GM21786 (cell line): ENCODE measurements around the gene CHST12.

Experiments
- ATAC-seq: cut with Tn5 transposase; IDR thresholded peaks from one replicate; pipeline ENCODE4 v1.9.1; 2021; ENCODE audit not compliant: unreplicated experiment

The CHST12 gene

DNA sequence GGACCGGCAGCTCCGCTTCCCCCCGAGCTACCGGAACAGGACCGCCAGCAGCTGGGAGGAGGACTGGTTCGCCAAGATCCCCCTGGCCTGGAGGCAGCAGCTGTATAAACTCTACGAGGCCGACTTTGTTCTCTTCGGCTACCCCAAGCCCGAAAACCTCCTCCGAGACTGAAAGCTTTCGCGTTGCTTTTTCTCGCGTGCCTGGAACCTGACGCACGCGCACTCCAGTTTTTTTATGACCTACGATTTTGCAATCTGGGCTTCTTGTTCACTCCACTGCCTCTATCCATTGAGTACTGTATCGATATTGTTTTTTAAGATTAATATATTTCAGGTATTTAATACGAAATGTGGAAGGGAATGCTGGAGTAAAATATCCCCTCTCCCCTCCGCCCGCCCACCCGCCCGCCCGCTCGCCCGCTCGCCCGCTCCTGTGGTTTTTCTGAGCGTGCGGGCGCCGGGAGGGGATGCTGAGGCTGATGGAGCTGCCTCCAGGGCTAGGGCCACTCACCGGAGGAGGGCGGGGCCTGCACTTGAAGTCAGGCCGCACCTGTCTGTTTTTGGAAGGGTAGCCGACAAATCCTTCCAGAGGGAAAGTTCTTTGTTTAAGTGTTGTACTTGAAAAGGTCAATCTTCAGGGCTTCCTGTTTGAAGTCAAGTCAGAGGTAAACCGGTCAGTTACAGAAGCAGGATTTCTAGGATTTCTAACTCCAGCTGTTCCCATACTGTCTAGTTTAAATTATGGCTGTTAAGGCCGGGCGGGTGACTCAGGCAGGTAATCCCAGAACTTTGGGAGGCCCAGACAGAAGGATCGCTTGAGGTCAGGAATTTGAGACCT lies 30.5 kb downstream of the CHST12 start:
- no peak for ATAC-seq

DNA sequence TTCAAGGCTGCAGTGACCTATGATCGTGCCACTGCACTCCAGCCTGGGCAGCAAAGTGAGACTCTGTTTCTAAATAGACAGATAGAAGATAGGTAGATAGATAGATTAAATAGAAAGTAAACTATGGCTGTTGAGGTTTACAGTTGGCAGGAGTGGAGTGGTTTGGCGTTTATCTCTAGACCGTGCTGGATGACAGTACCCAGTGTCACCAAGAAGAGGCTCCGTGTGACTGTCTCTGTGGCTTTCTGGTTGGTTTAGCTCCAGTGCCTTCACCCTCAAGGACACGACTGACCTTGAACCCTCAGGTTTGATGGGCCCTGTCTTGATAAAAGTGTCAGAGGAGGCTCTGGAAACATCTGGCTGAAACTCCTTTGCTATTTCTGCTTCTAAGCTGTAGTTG lies 31.7 kb downstream of the CHST12 start:
- no peak for ATAC-seq

DNA sequence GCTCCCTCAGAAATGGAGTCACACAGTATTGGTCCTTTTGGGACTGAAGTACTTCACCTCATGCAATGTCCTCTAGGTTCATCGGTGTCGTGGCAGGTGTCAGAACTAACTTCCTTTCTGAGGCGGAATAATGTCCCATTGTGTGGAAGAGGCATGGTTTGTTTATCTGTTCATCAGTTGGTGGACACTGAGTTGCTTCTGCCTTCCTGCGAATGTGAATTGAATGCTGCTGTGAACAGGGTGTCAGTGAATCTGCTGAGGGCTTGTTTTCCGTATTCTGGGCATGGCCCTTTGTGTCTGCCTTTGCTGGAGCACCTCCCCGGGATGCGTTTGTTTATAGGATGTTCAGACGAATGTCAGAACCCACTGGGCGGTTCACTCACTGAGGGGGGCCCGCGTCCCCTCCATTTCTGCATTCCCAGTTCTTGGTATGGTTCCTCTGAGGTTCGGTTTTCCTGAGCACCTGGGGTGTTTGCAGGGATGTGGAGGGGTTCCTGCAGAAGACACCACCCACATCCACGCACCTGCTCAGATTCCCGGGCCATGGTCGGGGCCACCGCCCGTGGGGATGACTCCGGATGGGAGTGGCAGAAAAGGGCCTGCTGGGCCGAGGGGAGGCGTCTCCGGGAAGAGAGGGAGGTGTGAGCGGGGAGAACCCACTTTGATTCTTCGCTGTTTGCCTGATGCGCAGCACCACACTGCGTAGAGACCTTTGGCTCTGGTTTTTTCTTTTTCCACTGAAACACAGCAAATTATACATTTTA lies 33.1 kb downstream of the CHST12 start:
- no peak for ATAC-seq

DNA sequence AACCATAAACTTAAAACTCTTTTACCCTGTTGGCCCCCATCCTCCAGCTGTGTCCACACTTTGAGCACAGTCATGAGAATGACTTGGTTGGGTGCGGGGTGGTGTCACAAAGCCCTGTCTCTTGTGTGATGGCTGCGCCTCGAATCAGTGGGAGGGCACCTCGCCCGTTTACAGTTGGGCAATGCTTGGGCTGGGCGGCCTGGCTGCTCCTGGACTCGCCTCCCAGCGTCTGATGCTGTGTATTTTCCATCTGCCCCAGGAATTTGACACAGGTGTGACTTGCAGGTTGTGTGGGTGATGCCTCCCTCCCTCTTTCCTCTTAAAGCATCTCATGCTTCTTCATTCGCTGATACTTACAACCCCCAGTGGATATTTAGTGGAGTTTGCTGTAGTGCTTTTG lies 33.7 kb downstream of the CHST12 start:
- no peak for ATAC-seq

DNA sequence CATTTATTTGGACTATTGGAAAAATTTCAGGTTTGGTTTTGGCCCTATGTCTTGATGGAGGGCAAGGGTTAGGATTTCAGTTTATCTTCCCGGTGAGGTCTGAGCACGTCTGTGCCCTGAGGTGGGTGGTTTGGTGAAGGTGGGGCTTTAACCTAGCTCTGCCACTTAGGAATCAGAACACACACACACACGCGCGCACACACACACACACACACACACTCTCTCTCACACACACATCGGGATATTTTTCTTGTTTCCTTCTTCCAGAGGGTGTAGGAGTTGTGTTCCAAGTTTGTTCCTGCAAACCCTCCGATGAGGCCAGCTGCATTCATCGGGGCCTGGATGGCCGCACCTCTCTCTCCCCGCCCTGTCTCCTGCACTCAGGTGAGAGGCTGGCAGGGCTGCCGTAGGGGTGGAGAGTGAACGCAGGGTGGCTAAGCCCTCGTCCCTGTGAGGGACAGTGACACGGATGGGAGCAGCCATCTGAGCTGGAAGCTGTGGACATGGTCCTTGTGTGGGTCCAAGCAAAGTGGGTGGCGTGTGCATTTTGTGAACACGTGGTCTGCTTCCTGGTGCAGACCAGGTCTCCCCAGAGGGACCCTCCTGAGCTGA lies 34.2 kb downstream of the CHST12 start:
- ATAC-seq, result no peak

DNA sequence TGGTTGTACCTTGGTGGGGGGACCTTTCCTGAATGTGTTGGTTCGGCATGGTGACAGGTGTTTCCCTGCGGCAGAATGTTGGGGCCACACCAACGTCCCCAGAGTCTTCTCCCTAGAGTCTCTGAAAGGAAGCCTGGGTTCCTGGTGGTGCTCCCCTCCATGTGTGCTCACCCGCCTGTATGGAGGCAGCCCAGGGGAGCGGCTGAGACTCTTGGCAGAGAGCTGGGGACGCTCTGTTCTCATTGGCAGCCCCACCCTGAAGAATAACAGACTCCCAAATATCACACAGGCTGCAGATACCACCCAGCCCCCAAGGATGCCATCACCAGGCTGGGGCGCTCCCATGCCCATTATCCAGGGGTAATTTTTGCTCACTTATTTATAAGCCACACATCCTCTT lies 34.8 kb downstream of the CHST12 start:
- no peak for ATAC-seq

DNA sequence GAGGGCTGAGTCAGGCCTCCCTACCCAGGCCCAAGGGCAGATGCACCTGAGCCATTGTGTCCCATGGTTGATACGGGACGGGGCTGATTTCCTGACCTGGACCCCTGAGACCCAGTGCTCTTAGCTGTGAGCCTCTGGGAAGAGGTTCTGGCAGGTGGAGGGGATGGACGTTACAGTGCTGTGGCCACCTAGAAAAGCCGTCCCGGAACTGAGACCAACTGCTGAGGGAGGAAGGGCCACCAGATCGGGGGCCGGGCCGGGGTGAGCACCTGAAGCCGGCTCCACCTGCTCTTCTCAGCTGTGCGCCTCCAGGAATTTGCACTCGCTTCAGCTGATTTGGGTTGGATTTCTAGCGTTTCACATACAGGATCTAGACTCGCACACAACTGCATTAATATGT lies 35.4 kb downstream of the CHST12 start:
- ATAC-seq, result no peak

DNA sequence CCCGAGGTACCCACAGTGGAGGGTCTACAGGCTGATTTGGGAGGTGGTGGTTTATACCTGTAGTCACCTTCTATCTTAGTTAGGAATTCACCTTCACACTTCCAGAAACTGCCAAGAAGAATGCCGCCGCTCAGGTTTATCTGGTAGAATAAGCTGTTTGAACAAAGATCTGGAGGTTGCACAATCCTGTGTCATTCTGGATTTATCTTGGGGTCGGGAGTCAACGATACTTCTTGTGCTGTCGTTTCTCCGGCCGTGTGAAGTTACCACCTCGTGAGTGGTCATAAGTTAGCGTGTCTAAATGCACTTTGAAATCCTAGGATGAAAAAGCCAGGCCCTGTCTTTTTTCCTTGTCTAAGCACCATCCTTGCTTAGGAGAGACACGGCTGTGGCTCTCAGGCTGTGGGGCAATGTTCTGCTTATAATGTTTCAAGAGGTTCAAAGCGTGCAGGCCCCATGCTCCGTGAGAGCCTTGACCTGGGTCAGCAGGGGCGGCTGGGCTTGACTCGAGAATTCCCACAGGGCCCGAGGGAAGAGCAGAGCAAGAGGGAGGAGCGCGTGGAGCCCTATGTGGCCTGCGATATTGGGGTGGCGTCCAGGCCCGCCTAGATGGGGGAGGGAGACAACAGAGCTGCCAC lies 37.3 kb downstream of the CHST12 start:
- no peak for ATAC-seq

DNA sequence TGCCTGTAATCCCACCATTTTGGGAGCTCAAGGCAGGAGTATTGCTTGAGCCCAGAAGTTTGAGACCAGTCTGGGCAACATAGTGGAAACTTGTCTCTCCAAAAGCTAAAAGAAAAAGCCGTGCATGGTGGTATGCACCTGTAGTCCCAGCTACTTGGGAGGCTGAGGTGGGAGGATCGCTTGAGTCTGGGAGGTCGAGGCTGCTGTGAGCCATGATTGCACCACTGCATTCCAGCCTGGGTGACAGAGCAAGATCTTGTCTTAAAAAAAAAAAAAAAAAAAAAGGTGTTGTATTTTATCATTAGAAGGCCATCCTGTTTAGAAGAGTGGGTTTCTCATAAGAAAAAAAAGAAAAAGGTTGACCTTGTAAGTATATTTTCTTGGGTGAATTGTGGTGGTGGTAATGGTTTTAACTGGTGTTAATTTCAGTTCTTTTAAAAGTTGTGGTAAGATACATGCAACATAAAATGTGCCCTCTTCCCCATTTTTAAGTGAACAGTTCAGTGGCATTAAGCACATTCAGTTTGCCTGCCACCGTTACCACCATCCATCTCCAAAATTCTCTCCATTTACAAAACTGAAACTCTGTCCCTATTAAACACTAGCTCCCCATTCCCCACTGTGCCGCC lies 38.1 kb downstream of the CHST12 start:
- no peak for ATAC-seq

DNA sequence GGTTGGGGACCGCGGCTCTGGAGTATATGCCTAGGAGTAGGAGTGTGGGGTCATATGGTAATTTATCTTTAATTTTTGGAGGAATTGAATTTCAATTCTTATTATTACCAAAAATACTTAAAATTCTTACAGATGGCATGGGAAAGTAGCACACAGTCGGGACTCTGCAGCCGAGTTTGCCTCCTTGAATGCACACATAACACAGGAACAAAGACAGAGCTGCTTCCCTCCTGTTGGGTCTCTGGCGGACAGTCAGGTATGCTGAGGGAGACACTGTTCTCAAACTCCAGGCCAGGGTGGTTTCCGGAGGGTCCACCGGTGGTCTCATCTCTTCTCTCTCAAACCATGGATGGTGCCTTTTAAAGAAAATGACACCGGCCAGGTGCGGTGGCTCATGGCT lies 40.1 kb downstream of the CHST12 start:
- ATAC-seq, result no peak

DNA sequence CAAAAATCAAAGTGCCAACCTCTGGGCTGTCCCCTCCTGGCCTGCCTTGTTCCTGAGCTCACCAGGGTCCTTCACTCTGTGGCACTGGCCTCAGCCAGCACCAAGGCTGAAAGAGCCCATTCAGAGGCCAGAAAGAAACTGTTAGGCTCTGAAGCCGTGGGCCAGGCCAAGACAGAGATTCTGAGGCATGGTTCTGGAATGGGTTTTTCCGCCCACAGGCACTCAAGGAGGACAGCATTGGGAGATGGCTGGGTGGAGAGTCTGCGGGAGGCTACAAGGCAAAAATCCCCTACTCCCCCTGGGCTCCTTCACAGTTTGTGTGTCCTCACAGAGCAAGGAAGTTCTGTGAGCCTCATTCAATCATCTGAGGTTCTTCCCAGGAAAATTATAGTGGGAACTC lies 41.1 kb downstream of the CHST12 start:
- ATAC-seq, result no peak

DNA sequence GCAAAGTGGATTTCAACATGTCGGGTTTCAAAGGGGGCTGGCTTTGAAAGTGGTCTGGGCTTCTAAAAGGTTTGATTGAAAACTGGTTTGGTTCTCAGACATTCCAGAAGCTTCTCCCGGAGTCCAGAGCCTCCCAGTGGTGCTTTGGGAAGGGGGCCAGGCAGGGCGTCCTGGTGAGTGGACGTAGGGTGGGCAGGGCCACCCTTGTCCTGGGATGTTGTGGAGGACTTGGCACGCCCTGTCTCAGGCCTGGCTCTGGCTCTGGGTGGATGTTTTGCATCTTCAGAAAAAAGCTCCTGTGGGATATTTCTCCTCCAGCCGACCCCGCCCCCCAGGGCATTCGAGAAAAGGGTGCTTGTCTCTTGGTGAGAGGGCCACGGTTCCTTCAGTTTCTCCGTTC lies 41.6 kb downstream of the CHST12 start:
- no peak for ATAC-seq

DNA sequence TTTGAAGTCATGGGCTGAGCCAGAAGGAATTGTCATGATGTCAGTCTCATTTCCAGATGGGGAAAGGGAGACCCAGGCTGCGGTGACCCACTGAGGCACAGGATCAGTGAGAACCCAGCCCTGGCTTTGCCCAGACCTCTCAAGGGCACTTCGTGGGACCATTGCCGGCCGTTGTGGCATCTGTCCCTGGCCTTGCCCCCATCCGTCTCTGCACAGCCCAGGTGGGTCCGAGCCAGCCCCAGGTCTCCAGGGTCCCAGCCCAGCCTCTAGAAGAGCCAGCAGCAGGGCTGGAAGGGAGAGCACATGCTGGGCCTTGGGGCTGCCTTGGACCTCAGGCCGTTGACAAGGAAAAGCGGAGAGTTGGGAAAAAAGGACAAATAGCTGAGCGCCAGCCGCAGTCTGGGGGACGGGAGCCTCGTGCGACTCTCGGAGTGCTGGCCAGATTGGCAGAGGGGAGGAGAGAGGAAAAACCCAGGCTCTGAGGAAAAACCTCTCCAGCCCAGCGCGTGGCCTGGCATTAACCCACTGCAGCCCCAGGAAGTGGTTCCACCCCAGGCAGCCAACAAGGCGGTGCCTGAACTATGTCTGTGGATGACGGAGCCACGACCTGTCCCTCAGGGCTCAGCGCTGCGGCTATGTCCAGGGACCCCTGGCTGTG lies 42.6 kb downstream of the CHST12 start:
- no peak for ATAC-seq

DNA sequence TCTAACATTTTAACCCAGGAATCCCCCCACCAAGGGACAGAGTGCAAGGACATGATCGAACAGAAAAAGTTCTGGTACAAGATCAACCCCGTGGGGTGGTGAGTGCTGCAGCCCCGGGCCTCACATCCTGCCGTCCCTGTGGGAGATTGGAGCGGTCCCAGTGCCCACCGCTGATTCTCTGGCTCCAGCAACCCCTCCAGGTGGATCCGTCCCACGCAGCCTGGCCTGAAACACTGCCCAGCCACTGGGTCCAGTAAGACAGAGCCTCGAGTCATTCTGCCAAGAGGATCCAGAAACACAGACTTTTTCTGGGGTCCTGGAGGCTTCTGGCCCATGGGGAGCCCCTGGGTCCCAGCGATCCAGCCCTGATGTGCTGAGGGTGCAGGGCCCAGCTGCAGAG lies 43.3 kb downstream of the CHST12 start:
- no peak for ATAC-seq

DNA sequence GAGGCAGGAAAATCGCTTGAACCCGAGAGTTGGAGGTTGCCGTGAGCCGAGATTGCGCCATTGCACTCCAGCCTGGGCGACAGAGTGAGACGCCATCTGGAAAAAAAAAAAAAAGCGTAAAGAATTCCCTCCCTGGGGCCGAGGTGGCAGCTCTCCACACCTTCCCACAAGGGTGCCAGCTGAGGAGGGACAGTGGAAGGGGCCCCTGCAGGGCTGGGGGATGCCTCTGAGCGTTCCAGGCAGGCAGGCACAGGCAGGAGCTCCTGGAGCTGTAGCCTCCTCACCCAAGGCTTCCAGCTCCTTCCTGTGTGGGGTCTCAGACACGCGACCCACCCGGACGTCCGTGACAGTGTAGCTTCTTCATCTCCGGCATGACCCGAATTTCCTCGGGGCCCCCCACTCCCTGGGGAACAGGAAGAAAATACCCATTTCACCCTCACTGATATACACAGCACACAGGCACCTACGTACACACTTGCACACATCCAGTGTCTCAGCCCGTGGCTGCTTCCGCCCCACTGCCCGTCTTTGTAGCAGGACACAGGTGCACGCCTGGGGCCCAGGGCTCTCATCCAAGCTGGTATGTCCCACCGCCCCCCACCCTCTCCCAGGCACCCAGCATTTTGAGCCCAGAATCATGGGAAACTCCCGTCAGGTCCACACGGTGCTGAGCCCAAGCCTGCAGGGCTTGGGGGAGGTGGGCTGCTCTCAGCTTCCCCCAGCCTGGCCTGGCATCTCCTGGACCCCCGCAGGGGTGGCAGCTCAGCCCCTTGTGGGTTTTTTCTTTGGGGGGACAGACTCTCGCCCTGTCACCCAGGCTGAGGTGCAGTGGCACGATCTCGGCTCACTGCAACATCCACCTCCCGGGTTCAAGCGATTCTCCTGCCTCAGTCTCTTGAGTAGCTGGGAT lies 47.0 kb downstream of the CHST12 start:
- ATAC-seq, result no peak

DNA sequence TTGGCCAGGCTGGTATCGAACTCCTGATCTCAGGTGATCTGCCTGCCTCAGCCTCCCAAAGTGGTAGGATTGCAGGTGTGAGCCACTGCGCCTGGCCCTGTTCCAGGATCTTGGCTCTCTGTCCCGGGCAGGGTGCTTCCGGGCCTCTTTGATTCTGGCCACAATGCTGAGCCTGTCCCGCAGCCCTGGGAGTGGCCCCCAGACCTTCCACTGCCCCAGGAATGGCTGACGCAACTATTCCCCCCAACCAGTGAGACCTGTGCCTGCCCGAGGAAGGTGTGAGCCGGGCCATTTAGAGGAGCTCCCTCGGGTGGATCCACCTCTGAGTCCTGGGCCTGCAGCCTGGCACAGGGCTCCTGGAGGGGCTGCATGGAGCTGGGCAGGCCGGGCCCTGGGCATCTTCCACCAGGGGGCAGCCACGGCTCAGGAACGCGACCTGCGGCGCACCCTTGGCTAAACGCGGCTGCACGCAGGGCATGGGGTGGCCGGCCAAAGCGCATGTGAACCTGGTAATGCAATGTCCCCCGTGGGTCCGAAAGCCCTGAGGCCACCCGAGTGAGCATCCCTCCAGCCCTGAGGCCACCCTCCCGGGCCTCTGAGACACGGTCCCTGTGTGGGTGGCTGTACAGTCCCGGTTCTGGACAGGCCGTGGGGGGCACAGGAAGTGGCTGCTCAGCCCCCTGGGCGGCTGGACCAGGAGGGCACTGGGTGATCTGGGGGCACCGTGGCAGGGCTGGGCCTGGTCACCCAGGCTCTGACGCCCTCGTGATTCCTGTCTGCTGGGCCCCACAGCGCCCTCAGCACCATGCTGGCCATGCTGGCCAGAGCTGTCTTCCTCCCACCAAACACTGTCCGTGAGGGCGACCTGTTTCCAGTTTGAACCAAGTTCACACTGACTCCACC lies 48.0 kb downstream of the CHST12 start:
- ATAC-seq, result peak; percentile 79

DNA sequence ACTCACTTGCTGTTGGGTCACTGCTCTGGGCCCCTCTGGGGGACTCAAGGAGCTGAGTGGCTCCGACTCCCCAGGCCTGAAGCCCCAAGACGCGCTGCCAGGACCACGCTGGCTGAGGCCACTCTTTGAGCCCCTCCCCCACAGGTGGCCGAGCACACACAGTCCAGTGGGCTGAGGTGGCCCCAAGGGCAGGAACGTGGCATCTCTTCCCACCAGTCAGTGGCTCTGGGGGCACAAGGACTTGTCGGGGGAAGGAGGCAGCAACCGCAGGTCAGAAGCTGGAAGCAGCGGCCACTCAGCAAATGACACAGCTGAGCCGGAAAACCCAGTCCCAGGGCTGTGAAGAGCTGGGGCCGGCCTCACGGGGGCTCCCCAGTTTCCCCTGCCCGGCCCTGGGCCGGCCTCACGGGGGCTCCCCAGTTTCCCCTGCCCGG lies 48.7 kb downstream of the CHST12 start:
- ATAC-seq, result no peak

DNA sequence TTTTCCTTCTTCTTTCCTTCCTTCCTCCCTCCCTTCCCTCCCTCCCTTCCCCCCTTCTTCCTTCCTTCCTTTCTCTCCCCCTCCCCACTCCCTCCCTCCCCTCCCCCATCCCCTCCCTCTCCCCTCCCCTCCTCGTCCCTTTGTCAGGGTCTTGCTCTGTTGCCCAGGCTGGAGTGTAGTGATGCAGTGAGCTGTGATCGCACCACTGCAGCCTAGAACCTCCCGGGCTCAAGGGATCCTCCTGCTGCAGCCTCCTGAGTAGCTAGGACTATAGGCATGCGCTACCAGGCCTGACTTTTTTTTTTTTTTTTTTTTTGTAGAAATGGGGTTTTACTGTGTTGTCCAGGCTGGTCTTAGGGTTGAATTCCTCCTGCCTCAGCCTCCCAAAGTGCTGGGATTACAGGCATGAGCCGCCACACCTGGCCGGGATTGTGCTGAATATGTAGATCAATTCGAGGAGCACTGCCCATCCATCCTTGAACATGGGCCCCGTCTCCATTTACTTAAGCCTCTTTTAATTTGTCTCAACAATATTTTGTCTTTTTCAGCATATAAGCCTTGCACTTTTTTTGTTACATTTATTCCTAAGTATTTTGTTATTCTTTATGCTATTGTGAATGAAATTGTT lies 49.3 kb downstream of the CHST12 start:
- ATAC-seq, result no peak
